Measurements from ENCODE around the gene POLR3GL.

- TF ChIP-seq NR2C2 (IDR thresholded peaks at IDR 0.05; ENCODE audit: borderline replicate concordance, control insufficient read depth, insufficient read length, low read depth) (no peak), SMAD1 (IDR thresholded peaks at IDR 0.05; ENCODE audit: low read depth, partially characterized antibody) (no peak), CTCF (IDR thresholded peaks at IDR 0.05 in 2 of 3, conservative IDR thresholded peaks at IDR 0.05 in 1 of 3; ENCODE audit: control insufficient read depth in 2 of 3, extremely low read depth in 1 of 3, insufficient read depth in 1 of 3, low read depth in 3 of 3, low read length in 3 of 3) (no peak)
Measured at GRCh38 chr1:145961109-145961424, 3.4 kb upstream of the POLR3GL start.

Data from GM12878 (cell line).